ENCODE results near the gene INSYN1. TPM values are rescaled to one million over a fixed set of nuclear protein-coding genes. Genes with fewer than 3 reads are reported as not detected.

Gene INSYN1
- total and polyA plus RNA-seq, 2 of the 13 experiments (the other 11 are each of a cell fraction or from before 2014, with no cell fraction given), result not detected

DNA sequence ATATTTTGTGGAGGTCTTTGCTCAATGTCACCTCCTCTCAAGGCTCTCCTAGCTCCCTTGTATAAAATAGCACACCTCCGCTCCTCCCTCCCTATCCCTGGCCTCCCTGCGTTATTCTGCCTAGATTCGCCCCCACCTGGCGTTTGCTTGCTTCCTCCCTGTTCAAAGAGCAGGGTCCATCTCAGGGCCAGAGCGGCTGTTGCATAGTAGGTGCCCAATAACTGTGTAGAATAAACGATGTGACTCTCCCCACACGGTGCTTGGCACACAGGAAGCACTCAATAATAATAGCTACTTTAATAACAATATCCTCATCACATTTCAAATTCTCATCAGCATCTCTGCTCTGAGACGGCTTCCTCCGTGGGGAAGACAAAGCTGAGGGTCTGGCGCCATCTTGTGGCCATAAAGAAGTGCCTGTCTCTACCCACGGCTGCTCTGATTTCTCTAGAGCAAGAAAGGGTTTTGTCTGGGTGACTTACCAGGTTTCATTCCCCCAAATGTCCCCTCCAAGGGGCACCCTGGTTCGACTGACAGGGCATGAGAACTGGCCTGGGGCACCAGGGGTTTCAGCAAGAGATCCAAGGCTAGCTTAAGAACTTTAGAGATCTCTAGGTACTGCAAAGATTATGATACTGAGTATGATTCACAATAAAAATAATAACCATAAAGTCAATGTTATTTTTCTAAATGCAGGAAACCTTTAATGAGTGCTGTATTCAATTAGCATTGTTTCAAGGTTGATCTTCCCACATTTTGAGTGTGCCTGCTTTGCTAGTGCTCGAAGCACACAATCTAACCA is 52.9 kb downstream of the INSYN1 start (continued):
- TF ChIP-seq, protein P1, sequence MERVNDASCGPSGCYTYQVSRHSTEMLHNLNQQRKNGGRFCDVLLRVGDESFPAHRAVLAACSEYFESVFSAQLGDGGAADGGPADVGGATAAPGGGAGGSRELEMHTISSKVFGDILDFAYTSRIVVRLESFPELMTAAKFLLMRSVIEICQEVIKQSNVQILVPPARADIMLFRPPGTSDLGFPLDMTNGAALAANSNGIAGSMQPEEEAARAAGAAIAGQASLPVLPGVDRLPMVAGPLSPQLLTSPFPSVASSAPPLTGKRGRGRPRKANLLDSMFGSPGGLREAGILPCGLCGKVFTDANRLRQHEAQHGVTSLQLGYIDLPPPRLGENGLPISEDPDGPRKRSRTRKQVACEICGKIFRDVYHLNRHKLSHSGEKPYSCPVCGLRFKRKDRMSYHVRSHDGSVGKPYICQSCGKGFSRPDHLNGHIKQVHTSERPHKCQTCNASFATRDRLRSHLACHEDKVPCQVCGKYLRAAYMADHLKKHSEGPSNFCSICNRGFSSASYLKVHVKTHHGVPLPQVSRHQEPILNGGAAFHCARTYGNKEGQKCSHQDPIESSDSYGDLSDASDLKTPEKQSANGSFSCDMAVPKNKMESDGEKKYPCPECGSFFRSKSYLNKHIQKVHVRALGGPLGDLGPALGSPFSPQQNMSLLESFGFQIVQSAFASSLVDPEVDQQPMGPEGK (CRISPR knock-in tag; IDR thresholded peaks at IDR 0.05), result peak; percentile 49; the same call in 1 of the 2 replicates
- TF ChIP-seq, protein P2, sequence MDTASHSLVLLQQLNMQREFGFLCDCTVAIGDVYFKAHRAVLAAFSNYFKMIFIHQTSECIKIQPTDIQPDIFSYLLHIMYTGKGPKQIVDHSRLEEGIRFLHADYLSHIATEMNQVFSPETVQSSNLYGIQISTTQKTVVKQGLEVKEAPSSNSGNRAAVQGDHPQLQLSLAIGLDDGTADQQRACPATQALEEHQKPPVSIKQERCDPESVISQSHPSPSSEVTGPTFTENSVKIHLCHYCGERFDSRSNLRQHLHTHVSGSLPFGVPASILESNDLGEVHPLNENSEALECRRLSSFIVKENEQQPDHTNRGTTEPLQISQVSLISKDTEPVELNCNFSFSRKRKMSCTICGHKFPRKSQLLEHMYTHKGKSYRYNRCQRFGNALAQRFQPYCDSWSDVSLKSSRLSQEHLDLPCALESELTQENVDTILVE (CRISPR knock-in tag; IDR thresholded peaks at IDR 0.05), result peak; percentile 60; the same call in 1 of the 2 replicates
- TF ChIP-seq DNMT3B (CRISPR knock-in tag; conservative IDR thresholded peaks at IDR 0.05) (no peak), ZKSCAN8 (CRISPR knock-in tag; IDR thresholded peaks at IDR 0.05; ENCODE audit: borderline replicate concordance) (0 out of 2 replicates have a peak, but pooled peaks have one; percentile 34), ZNF256 (CRISPR knock-in tag; conservative IDR thresholded peaks at IDR 0.05) (no peak), PHF21A (CRISPR knock-in tag; IDR thresholded peaks at IDR 0.05) (0 out of 2 replicates have a peak, but pooled peaks have one; percentile 16), FOXJ3 (CRISPR knock-in tag; IDR thresholded peaks at IDR 0.05; ENCODE audit: borderline replicate concordance) (no peak)
- TF ChIP-seq, protein P3, sequence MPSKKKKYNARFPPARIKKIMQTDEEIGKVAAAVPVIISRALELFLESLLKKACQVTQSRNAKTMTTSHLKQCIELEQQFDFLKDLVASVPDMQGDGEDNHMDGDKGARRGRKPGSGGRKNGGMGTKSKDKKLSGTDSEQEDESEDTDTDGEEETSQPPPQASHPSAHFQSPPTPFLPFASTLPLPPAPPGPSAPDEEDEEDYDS (CRISPR knock-in tag; IDR thresholded peaks at IDR 0.05), result no peak
- TF ChIP-seq, protein P4, sequence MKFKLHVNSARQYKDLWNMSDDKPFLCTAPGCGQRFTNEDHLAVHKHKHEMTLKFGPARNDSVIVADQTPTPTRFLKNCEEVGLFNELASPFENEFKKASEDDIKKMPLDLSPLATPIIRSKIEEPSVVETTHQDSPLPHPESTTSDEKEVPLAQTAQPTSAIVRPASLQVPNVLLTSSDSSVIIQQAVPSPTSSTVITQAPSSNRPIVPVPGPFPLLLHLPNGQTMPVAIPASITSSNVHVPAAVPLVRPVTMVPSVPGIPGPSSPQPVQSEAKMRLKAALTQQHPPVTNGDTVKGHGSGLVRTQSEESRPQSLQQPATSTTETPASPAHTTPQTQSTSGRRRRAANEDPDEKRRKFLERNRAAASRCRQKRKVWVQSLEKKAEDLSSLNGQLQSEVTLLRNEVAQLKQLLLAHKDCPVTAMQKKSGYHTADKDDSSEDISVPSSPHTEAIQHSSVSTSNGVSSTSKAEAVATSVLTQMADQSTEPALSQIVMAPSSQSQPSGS (CRISPR knock-in tag; IDR thresholded peaks at IDR 0.05), result 0 out of 2 replicates have a peak, but pooled peaks have one; percentile 29
- TF ChIP-seq, protein P5, sequence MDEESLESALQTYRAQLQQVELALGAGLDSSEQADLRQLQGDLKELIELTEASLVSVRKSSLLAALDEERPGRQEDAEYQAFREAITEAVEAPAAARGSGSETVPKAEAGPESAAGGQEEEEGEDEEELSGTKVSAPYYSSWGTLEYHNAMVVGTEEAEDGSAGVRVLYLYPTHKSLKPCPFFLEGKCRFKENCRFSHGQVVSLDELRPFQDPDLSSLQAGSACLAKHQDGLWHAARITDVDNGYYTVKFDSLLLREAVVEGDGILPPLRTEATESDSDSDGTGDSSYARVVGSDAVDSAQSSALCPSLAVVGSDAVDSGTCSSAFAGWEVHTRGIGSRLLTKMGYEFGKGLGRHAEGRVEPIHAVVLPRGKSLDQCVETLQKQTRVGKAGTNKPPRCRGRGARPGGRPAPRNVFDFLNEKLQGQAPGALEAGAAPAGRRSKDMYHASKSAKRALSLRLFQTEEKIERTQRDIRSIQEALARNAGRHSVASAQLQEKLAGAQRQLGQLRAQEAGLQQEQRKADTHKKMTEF (CRISPR knock-in tag; IDR thresholded peaks at IDR 0.05), result 0 out of 2 replicates have a peak, but pooled peaks have one; percentile 40
- TF ChIP-seq, protein P6, sequence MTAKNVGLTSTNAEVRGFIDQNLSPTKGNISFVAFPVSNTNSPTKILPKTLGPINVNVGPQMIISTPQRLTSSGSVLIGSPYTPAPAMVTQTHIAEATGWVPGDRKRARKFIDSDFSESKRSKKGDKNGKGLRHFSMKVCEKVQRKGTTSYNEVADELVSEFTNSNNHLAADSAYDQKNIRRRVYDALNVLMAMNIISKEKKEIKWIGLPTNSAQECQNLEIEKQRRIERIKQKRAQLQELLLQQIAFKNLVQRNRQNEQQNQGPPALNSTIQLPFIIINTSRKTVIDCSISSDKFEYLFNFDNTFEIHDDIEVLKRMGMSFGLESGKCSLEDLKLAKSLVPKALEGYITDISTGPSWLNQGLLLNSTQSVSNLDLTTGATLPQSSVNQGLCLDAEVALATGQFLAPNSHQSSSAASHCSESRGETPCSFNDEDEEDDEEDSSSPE (CRISPR knock-in tag; IDR thresholded peaks at IDR 0.05), result 0 out of 2 replicates have a peak, but pooled peaks have one; percentile 19
- TF ChIP-seq, protein P7, sequence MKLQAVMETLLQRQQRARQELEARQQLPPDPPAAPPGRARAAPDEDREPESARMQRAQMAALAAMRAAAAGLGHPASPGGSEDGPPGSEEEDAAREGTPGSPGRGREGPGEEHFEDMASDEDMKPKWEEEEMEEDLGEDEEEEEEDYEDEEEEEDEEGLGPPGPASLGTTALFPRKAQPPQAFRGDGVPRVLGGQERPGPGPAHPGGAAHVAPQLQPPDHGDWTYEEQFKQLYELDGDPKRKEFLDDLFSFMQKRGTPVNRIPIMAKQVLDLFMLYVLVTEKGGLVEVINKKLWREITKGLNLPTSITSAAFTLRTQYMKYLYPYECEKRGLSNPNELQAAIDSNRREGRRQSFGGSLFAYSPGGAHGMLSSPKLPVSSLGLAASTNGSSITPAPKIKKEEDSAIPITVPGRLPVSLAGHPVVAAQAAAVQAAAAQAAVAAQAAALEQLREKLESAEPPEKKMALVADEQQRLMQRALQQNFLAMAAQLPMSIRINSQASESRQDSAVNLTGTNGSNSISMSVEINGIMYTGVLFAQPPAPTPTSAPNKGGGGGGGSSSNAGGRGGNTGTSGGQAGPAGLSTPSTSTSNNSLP (IDR thresholded peaks at IDR 0.05; ENCODE audit: low read depth, low read length), result 0 out of 2 replicates have a peak, but pooled peaks have one; percentile 41
- TF ChIP-seq, protein P8, sequence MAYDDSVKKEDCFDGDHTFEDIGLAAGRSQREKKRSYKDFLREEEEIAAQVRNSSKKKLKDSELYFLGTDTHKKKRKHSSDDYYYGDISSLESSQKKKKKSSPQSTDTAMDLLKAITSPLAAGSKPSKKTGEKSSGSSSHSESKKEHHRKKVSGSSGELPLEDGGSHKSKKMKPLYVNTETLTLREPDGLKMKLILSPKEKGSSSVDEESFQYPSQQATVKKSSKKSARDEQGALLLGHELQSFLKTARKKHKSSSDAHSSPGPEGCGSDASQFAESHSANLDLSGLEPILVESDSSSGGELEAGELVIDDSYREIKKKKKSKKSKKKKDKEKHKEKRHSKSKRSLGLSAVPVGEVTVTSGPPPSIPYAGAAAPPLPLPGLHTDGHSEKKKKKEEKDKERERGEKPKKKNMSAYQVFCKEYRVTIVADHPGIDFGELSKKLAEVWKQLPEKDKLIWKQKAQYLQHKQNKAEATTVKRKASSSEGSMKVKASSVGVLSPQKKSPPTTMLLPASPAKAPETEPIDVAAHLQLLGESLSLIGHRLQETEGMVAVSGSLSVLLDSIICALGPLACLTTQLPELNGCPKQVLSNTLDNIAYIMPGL (CRISPR knock-in tag; IDR thresholded peaks at IDR 0.05; ENCODE audit: borderline replicate concordance in 1 of 2, low read depth in 1 of 2), result 0 out of 4 replicates have a peak, but pooled peaks of 1 of the 2 experiments have one; percentile 19

Data from HepG2 (cell line).